ENCODE data around the gene SLC35E1.
A peak's percentile ranks its signal among the peaks of the same experiment; 100 is the strongest.

Gene SLC35E1

DNA sequence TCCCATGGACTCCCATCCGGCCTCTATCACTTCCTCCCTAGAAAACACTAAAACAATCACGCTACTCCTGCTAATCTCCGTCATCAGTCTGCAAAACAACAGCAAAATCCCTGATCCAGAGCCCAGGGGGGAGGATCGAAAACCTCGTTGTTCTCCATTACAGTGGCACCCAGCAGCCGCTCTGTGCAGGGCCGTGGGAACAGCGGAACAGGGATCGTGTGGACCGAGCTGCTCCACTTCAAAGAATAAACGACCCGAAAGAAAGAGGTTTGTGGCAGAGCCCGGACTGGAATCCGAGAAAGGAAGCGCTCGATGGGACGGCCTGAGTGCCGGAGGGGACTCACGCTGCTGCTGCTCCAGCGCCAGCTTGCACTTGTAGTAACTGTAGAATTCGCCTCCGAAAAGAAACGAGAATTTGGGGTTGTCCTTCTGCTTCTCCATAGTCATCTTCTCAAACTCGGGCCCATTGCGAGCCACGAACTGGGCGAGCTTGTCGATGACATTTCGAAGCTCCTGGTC lies 30.6 kb downstream of the SLC35E1 start:
- Histone ChIP-seq H3K27me3 (ENCODE audit: insufficient read depth, low read depth, severe bottlenecking) (no peaks in the 10 kb centered on the region), H3K27ac (peak overlapping the region; percentile 97), H3K9me3 (ENCODE audit: severe bottlenecking) (no peaks in the 10 kb centered on the region), H3K36me3 (peaks cover 50% of the 10 kb centered on the region), H3K4me3 (ENCODE audit: low read depth, low read length) (peak overlapping the region; percentile 74)
- TF ChIP-seq CTCF (IDR thresholded peaks at IDR 0.05; ENCODE audit: low read depth, low read length): no peak
- DNase-seq: no peak

- Histone ChIP-seq H3K4me3 (ENCODE audit: low read depth, low read length) (peak overlapping the region; percentile 74), H3K9me3 (ENCODE audit: severe bottlenecking) (no peaks in the 10 kb centered on the region), H3K36me3 (peaks cover 56% of the 10 kb centered on the region), H3K27ac (no peak overlapping the region; the same call in 1 of the 2 replicates), H3K27me3 (ENCODE audit: insufficient read depth, low read depth, severe bottlenecking) (no peaks in the 10 kb centered on the region)
- no peak for TF ChIP-seq CTCF (IDR thresholded peaks at IDR 0.05; ENCODE audit: low read depth, low read length)
- DNase-seq: no peak
Measured at GRCh38 chr19:16540948-16541347, 31.3 kb downstream of the SLC35E1 start.

GRCh38 chr19:16537111-16537510 lies 35.1 kb downstream of the SLC35E1 start:
- no peak overlapping the region for H3K27ac ChIP-seq
- H3K4me3 ChIP-seq (ENCODE audit: low read depth, low read length): no peak overlapping the region
- no peaks in the 10 kb centered on the region for H3K27me3 ChIP-seq (ENCODE audit: insufficient read depth, low read depth, severe bottlenecking)
- H3K9me3 ChIP-seq (ENCODE audit: severe bottlenecking): no peaks in the 10 kb centered on the region
- peaks cover 86% of the 10 kb centered on the region for H3K36me3 ChIP-seq
- no peak for DNase-seq
- TF ChIP-seq CTCF (IDR thresholded peaks at IDR 0.05; ENCODE audit: low read depth, low read length): no peak

DNA sequence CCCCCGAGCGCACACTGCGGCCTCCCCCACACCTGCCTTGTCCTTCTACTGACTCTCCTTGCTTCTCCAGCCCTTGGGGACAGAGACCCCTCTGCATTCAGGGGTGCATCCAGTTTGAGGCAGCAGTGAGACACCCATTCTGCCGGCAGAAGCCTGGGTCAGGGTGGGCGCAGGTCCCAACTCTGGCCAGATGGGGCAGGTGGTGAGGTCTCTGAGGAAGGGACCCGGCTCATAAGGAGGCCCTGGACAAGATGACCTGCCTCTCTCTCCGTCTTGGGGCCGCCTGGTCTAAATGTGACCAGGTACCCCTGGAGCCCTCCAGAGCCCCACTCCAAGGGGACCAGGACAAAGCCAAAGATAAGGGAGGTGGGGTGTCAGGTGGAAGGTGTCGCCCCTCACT lies 36.1 kb downstream of the SLC35E1 start:
- Histone ChIP-seq H3K27ac (no peak overlapping the region), H3K4me3 (ENCODE audit: low read depth, low read length) (no peak overlapping the region), H3K9me3 (ENCODE audit: severe bottlenecking) (no peaks in the 10 kb centered on the region), H3K36me3 (peaks cover 87% of the 10 kb centered on the region), H3K27me3 (ENCODE audit: insufficient read depth, low read depth, severe bottlenecking) (no peaks in the 10 kb centered on the region)
- DNase-seq: no peak
- no peak for TF ChIP-seq CTCF (IDR thresholded peaks at IDR 0.05; ENCODE audit: low read depth, low read length)

DNA sequence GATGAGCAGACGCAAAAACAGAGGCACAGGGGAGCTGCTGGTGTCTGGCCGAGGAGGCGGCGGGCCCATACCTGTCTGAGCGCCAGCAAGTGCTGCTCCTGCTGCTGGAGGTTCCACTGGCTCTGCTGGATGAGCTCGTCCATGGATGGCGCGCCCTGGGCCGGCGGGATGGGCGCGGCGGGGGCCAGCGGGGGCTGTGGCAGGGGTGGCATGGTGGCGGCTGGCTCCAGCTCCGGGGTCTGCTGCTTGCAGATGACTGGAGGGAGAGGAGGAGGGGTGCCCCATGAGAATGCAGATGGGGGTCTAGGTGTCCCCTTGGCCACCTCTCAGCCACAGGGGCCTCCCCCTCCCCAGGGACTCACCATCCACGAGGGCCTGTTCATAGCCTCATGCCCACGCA lies 36.8 kb downstream of the SLC35E1 start:
- Histone ChIP-seq H3K27me3 (ENCODE audit: insufficient read depth, low read depth, severe bottlenecking) (no peaks in the 10 kb centered on the region), H3K36me3 (peaks cover 88% of the 10 kb centered on the region), H3K27ac (no peak overlapping the region), H3K4me3 (ENCODE audit: low read depth, low read length) (no peak overlapping the region), H3K9me3 (ENCODE audit: severe bottlenecking) (no peaks in the 10 kb centered on the region)
- DNase-seq: no peak
- TF ChIP-seq CTCF (IDR thresholded peaks at IDR 0.05; ENCODE audit: low read depth, low read length): no peak
